GM12892 (cell line): ENCODE data around the gene PVR.

Source experiments
- POLR2A ChIP-seq: IDR thresholded peaks from 2 replicates; pipeline ENCODE4 v1.6.1; 2011; ENCODE audit warnings: low read depth, low read length, control low read depth
- POLR2AphosphoS5 ChIP-seq: IDR thresholded peaks from 2 replicates; pipeline ENCODE4 v1.6.1; 2011; ENCODE audit warnings: low read depth, low read length, control low read depth
- TAF1 ChIP-seq: IDR thresholded peaks from 2 replicates; pipeline ENCODE4 v1.6.1; 2011; ENCODE audit warnings: low read depth, mild to moderate bottlenecking, control low read depth, low read length, borderline replicate concordance

- TF ChIP-seq POLR2A (no peak), POLR2AphosphoS5 (no peak), TAF1 (no peak)
Observed at GRCh38 chr19:44643605-44644401, at the start of gene PVR.
